ENCODE data around the gene SRRM5. TPM values are rescaled to one million over a fixed set of nuclear protein-coding genes. Genes with fewer than 3 reads are reported as not detected.

The SRRM5 gene
- total and polyA plus RNA-seq, 2 experiments from 2014 or later, result 0.30 to 0.50 TPM

DNA sequence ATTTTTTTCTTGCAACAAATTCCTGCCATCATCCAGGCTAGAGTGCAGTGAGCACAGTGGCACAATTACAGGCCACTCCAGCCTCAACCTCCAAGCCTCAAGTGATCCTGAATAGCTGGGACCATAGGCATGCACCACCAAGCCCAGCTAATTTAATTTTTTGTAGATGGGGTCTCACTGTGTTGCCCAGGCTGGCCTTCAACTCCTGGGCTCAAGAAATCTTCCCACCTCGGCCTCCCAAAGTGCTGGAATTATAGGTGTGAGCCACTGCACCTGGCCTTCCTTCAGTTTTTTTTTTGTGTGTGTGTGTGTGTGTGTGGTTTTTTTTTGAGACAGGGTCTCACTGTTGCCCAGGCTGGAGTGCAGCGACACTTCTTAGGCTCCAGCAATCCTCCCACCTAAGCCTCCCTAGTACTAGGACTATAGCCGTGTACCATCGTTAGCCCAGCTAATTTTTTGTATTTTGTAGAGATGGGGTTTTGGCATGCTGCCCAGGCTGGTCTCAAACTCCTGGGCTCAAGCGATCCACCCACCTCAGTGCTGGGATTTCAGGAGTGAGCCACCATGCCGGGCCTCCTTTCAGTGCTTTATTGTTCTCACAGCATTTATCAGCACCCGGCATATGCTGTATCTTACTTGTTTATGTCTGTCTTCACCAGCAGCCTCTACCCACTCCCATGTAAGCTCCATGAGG is 5.9 kb upstream of the SRRM5 start:
- H3K9me3 ChIP-seq (ENCODE audit: low read depth), result no peaks in the 10 kb centered on the region
- no peaks in the 10 kb centered on the region for H3K27me3 ChIP-seq
- TF ChIP-seq, protein P1, sequence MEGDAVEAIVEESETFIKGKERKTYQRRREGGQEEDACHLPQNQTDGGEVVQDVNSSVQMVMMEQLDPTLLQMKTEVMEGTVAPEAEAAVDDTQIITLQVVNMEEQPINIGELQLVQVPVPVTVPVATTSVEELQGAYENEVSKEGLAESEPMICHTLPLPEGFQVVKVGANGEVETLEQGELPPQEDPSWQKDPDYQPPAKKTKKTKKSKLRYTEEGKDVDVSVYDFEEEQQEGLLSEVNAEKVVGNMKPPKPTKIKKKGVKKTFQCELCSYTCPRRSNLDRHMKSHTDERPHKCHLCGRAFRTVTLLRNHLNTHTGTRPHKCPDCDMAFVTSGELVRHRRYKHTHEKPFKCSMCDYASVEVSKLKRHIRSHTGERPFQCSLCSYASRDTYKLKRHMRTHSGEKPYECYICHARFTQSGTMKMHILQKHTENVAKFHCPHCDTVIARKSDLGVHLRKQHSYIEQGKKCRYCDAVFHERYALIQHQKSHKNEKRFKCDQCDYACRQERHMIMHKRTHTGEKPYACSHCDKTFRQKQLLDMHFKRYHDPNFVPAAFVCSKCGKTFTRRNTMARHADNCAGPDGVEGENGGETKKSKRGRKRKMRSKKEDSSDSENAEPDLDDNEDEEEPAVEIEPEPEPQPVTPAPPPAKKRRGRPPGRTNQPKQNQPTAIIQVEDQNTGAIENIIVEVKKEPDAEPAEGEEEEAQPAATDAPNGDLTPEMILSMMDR (IDR thresholded peaks at IDR 0.05; ENCODE audit: low read depth, low read length), result no peak
- no peaks in the 10 kb centered on the region for H3K4me1 ChIP-seq (ENCODE audit: low read depth)
- no peak overlapping the region for H3K27ac ChIP-seq
- H3K36me3 ChIP-seq, result peaks cover 7% of the 10 kb centered on the region
- H3K4me3 ChIP-seq, result no peak overlapping the region
- DNase-seq (ENCODE audit: low read depth in 1 of 2, low spot score in 1 of 2), result no peak

DNA sequence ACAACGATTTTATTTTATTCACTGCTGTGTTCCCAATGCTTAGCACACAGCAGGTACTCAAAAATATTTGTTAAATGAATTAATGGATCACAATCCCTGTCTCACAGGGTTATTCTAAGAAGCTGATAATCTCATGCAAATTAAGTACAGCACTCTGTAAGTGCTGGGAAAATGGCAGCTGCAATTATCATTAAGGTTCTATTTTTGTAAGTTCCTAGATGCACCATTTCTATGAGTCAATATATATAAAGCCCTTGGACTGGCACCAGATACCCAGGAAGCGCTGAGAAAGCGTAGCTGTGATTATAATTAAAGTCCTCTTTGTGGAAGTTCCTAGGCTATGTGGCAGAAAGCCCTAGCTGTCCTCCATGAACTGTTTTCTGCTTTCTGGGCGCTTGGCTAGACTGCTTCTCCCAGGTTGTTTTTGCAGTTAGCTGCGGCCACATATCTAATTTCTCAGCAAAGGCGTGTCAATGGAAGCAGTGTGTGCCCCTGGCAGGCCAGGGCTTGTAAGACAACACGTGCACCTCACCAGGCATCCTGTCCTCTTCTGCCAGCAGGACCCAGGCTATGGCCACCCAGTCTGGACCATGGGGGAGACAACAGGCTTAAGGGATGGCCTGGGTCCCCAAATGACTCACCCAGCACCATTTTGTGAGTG is 5.2 kb upstream of the SRRM5 start:
- peaks cover 9% of the 10 kb centered on the region for H3K36me3 ChIP-seq
- no peaks in the 10 kb centered on the region for H3K9me3 ChIP-seq (ENCODE audit: low read depth)
- no peaks in the 10 kb centered on the region for H3K4me1 ChIP-seq (ENCODE audit: low read depth)
- DNase-seq (ENCODE audit: low read depth in 1 of 2, low spot score in 1 of 2), result no peak
- no peaks in the 10 kb centered on the region for H3K27me3 ChIP-seq
- no peak overlapping the region for H3K4me3 ChIP-seq
- H3K27ac ChIP-seq, result no peak overlapping the region
- TF ChIP-seq, protein P1 (IDR thresholded peaks at IDR 0.05; ENCODE audit: low read depth, low read length), result no peak

DNA sequence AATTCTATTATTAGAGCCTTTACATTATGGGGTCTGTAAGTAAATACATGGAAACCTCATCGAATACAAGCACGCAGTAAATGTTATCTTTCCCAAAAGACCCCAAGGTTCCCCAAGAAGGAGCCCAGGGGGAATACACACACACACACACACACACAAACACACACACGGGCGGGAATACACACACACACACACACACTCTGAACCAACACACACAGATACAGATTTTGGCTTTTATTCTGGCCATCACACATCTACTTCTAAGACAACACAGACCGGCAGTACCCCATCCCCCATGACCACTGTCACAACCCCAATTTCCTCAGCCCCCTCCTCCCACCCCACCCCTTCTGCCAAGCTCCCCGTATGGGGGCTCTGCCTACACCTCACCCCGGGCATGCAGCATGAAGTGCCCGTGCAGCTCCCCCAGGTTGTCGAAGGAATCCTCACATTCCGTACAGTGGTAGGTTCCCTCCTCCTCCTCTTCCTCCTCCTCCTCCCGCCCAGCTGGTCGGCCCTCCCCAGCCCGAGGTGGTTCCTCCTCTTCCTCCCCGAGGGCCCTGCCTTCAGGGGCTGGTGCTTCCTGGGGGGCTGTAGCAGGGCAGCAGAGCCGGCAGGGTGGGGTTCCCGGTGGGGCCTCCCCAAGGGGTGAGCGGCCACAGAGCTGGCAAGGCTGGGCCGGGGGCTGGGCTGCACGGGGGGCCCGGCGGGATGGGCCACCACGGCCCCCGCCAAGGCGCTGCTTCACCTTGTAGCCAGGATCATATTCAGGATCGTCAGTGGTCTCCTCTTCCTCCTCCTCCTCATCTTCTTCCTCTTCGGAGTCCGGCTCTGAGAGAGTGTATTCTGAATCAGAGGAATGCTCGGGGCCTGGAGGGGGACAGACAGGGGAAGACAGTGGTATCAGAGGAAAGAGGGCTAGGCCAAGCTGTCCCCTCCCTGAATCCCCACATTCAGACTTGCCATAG is 4.4 kb upstream of the SRRM5 start:
- TF ChIP-seq, protein P1 (IDR thresholded peaks at IDR 0.05; ENCODE audit: low read depth, low read length), result no peak

DNA sequence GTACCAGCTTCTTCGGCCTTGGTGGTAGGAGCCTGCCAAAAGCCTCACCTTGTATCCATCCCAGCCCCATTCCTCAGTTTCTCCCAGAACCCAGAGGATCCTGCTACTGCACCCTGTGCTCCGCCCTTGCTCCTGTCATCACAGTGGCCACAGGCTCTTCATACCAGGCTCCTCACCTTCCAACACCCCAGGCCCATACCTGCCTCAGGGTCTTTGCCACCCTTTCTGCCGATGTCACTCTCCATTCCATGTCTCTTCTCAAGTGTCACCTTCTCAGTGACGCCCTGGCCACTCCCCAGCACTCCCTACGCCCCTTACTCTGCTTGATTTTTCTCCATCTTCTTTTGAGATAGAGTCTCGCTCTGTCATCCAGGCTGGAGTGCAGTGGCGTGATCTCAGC is 2.0 kb upstream of the SRRM5 start:
- H3K27me3 ChIP-seq, result no peaks in the 10 kb centered on the region
- H3K4me3 ChIP-seq, result no peak overlapping the region
- H3K4me1 ChIP-seq (ENCODE audit: low read depth), result no peaks in the 10 kb centered on the region
- TF ChIP-seq, protein P1 (IDR thresholded peaks at IDR 0.05; ENCODE audit: low read depth, low read length), result no peak
- no peaks in the 10 kb centered on the region for H3K9me3 ChIP-seq (ENCODE audit: low read depth)
- no peak overlapping the region for H3K27ac ChIP-seq
- peaks cover 11% of the 10 kb centered on the region for H3K36me3 ChIP-seq
- DNase-seq (ENCODE audit: low read depth in 1 of 2, low spot score in 1 of 2), result no peak

More for the DNA sequence above, 4.4 kb upstream of the SRRM5 start:
- no peak for DNase-seq (ENCODE audit: low read depth in 1 of 2, low spot score in 1 of 2)
- Histone ChIP-seq H3K4me3 (no peak overlapping the region), H3K36me3 (peaks cover 11% of the 10 kb centered on the region), H3K27me3 (no peaks in the 10 kb centered on the region), H3K9me3 (ENCODE audit: low read depth) (no peaks in the 10 kb centered on the region), H3K4me1 (ENCODE audit: low read depth) (no peaks in the 10 kb centered on the region), H3K27ac (no peak overlapping the region)

DNA sequence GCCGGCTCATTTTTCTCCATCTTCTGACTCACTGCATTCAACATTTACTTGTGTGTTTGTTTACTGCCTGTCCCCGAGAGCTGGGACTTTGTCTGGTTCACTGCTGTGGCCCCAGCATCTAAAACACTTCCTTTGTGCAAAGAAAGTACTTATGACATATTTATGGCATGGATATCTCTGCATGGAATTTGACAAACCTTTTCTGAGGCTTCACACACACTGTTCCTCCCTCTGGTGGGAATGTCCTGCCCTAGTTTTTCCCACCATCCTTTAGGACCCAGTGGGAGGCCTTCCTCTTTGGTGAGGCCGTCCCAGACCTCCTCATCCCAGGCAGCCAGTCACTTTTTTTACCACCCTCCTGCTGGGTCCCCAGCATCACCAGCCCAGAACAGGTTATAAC is 1.4 kb upstream of the SRRM5 start:
- Histone ChIP-seq H3K4me1 (ENCODE audit: low read depth) (no peaks in the 10 kb centered on the region), H3K36me3 (peaks cover 11% of the 10 kb centered on the region), H3K27me3 (no peaks in the 10 kb centered on the region), H3K27ac (no peak overlapping the region), H3K9me3 (ENCODE audit: low read depth) (no peaks in the 10 kb centered on the region), H3K4me3 (no peak overlapping the region)
- DNase-seq (ENCODE audit: low read depth in 1 of 2, low spot score in 1 of 2), result no peak
- TF ChIP-seq, protein P1 (IDR thresholded peaks at IDR 0.05; ENCODE audit: low read depth, low read length), result no peak
